Measurements from ENCODE around the gene TMEM143.
A peak's percentile ranks its signal among the peaks of the same experiment; 100 is the strongest.
"Not testable (repeated sequence)": the region's sequence is repeated elsewhere in the genome, so short reads cannot be mapped to it uniquely, and the experiment has no call there.

Gene TMEM143

DNA sequence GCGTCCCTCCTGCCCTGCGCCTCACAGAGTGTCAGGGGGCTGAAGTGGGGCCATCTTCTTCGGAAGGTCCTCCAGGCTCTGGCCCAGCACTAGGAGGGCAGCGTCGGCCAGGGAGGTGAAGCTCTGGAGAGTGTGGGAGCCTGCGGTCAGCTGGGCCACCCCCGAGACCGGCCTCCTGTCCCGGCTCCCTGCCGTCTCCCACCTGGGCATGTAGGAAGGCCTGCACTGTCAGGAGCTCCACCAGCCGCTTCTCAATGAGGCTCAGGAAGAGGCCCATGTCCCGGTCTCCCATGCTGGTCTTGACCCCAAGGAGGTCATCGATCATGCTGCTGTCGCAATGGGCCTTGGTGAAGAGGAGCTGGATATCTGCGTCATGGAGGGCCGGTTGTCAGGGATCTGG, 65.8 kb downstream of the TMEM143 start:
- no peak overlapping the region for H3K4me3 ChIP-seq (ENCODE audit: low read length)
- peaks cover 3% of the 10 kb centered on the region for H3K4me1 ChIP-seq (ENCODE audit: control insufficient read depth, low read depth, low read length)
- H3K27ac ChIP-seq (ENCODE audit: low read length): no peak overlapping the region
- no peaks in the 10 kb centered on the region for H3K36me3 ChIP-seq (ENCODE audit: control insufficient read depth, low read depth, low read length)
- no peaks in the 10 kb centered on the region for H3K9me3 ChIP-seq (ENCODE audit: control insufficient read depth, low read depth, low read length)
- no peak overlapping the region for H3K9ac ChIP-seq (ENCODE audit: low read length)
- no peaks in the 10 kb centered on the region for H3K27me3 ChIP-seq (ENCODE audit: control insufficient read depth, insufficient read depth, low read length)

- Histone ChIP-seq H3K9me3 (ENCODE audit: control insufficient read depth, low read depth, low read length) (no peaks in the 10 kb centered on the region), H3K9ac (ENCODE audit: low read length) (no peak overlapping the region), H3K4me3 (ENCODE audit: low read length) (no peak overlapping the region), H3K27ac (ENCODE audit: low read length) (no peak overlapping the region), H3K27me3 (ENCODE audit: control insufficient read depth, insufficient read depth, low read length) (no peaks in the 10 kb centered on the region), H3K4me1 (ENCODE audit: control insufficient read depth, low read depth, low read length) (peaks cover 3% of the 10 kb centered on the region), H3K36me3 (ENCODE audit: control insufficient read depth, low read depth, low read length) (no peaks in the 10 kb centered on the region)
Observed at GRCh38 chr19:48296963-48297734, 66.6 kb downstream of the TMEM143 start.

- H3K9ac ChIP-seq (ENCODE audit: low read length): no peak overlapping the region
- H3K4me3 ChIP-seq (ENCODE audit: low read length): no peak overlapping the region
- H3K9me3 ChIP-seq (ENCODE audit: control insufficient read depth, low read depth, low read length): no peaks in the 10 kb centered on the region
- H3K36me3 ChIP-seq (ENCODE audit: control insufficient read depth, low read depth, low read length): no peaks in the 10 kb centered on the region
- H3K4me1 ChIP-seq (ENCODE audit: control insufficient read depth, low read depth, low read length): peaks cover 8% of the 10 kb centered on the region
- no peak overlapping the region for H3K27ac ChIP-seq (ENCODE audit: low read length)
- H3K27me3 ChIP-seq (ENCODE audit: control insufficient read depth, insufficient read depth, low read length): no peaks in the 10 kb centered on the region
Observed at GRCh38 chr19:48295458-48295857, 68.3 kb downstream of the TMEM143 start.

GRCh38 chr19:48292798-48293197, 70.9 kb downstream of the TMEM143 start:
- Histone ChIP-seq H3K9ac (ENCODE audit: low read length) (no peak overlapping the region), H3K9me3 (ENCODE audit: control insufficient read depth, low read depth, low read length) (no peaks in the 10 kb centered on the region), H3K4me3 (ENCODE audit: low read length) (no peak overlapping the region), H3K27me3 (ENCODE audit: control insufficient read depth, insufficient read depth, low read length) (no peaks in the 10 kb centered on the region), H3K36me3 (ENCODE audit: control insufficient read depth, low read depth, low read length) (peaks cover 3% of the 10 kb centered on the region), H3K27ac (ENCODE audit: low read length) (no peak overlapping the region), H3K4me1 (ENCODE audit: control insufficient read depth, low read depth, low read length) (peaks cover 8% of the 10 kb centered on the region)

DNA sequence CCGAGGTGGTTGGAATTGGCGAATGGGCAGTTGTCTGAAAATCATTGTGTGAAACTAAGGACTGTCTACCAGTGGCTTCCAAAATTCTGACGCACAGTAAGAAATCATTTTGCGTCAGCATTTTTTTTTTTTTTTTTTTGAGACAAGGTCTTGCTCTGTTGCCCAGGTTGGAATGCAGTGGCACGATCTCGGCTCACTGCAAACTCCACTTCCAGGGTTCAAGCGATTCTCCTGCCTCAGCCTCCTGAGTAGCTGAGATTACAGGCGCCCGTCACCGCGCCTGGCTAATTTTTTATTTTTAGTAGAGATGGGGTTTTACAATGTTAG, 72.3 kb downstream of the TMEM143 start:
- not testable (repeated sequence) for H3K4me3 ChIP-seq (ENCODE audit: low read length); H3K36me3 ChIP-seq (ENCODE audit: control insufficient read depth, low read depth, low read length); H3K4me1 ChIP-seq (ENCODE audit: control insufficient read depth, low read depth, low read length); H3K9ac ChIP-seq (ENCODE audit: low read length); H3K9me3 ChIP-seq (ENCODE audit: control insufficient read depth, low read depth, low read length); H3K27me3 ChIP-seq (ENCODE audit: control insufficient read depth, insufficient read depth, low read length); H3K27ac ChIP-seq (ENCODE audit: low read length)

DNA sequence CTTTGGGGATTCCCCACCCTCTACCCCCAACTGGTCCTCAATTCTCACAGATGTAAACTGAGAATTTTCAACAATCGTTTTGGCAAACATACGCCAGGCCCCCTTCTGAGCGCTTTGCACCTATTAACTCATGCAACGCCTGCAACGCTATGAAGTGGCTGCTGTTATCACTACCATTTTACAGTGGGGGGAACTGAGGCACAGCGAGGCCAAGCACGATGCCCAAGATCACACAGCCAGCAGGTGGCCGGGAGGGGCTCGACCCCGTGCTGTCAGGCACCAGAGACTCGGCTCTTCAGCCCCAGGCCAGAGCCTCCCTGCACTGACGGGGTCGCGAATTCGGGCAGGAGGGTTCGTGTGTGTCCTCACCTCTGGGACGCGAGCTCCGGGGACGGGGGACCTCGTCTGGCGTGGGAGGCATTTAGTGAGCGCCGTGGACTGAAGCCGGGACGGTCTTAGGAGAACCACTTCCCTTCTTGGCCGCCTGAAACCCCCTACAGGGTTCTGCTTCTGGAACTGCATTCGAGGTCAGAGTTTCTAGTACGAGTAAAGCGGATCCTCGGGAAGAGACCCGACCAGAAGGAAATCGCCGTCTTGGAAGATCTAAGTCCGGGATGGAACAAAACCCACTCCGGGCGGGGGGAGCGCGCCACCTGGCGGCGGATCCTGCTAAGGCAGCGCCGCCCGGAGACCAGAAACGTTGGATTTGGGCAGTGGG, 72.8 kb downstream of the TMEM143 start:
- no peaks in the 10 kb centered on the region for H3K9me3 ChIP-seq (ENCODE audit: control insufficient read depth, low read depth, low read length)
- peaks cover 5% of the 10 kb centered on the region for H3K4me1 ChIP-seq (ENCODE audit: control insufficient read depth, low read depth, low read length)
- peaks cover 15% of the 10 kb centered on the region for H3K36me3 ChIP-seq (ENCODE audit: control insufficient read depth, low read depth, low read length)
- H3K27ac ChIP-seq (ENCODE audit: low read length): peak overlapping the region; percentile 66
- no peaks in the 10 kb centered on the region for H3K27me3 ChIP-seq (ENCODE audit: control insufficient read depth, insufficient read depth, low read length)
- peak overlapping the region; percentile 60 for H3K4me3 ChIP-seq (ENCODE audit: low read length)
- H3K9ac ChIP-seq (ENCODE audit: low read length): peak overlapping the region; percentile 64

- peak overlapping the region; percentile 60 for H3K4me3 ChIP-seq (ENCODE audit: low read length)
- no peaks in the 10 kb centered on the region for H3K27me3 ChIP-seq (ENCODE audit: control insufficient read depth, insufficient read depth, low read length)
- no peaks in the 10 kb centered on the region for H3K9me3 ChIP-seq (ENCODE audit: control insufficient read depth, low read depth, low read length)
- no peak overlapping the region for H3K27ac ChIP-seq (ENCODE audit: low read length)
- peaks cover 20% of the 10 kb centered on the region for H3K36me3 ChIP-seq (ENCODE audit: control insufficient read depth, low read depth, low read length)
- peaks cover 5% of the 10 kb centered on the region for H3K4me1 ChIP-seq (ENCODE audit: control insufficient read depth, low read depth, low read length)
- peak overlapping the region; percentile 42 for H3K9ac ChIP-seq (ENCODE audit: low read length)
Observed at GRCh38 chr19:48290401-48290770, 73.4 kb downstream of the TMEM143 start.

- peaks cover 44% of the 10 kb centered on the region for H3K36me3 ChIP-seq (ENCODE audit: control insufficient read depth, low read depth, low read length)
- H3K27ac ChIP-seq (ENCODE audit: low read length): no peak overlapping the region
- H3K4me1 ChIP-seq (ENCODE audit: control insufficient read depth, low read depth, low read length): peaks cover 5% of the 10 kb centered on the region
- H3K9ac ChIP-seq (ENCODE audit: low read length): no peak overlapping the region
- no peaks in the 10 kb centered on the region for H3K27me3 ChIP-seq (ENCODE audit: control insufficient read depth, insufficient read depth, low read length)
- H3K4me3 ChIP-seq (ENCODE audit: low read length): no peak overlapping the region
- no peaks in the 10 kb centered on the region for H3K9me3 ChIP-seq (ENCODE audit: control insufficient read depth, low read depth, low read length)
Observed at GRCh38 chr19:48287748-48288147, 76.0 kb downstream of the TMEM143 start.

GRCh38 chr19:48284896-48285295, 78.8 kb downstream of the TMEM143 start:
- Histone ChIP-seq H3K9me3 (ENCODE audit: control insufficient read depth, low read depth, low read length) (no peaks in the 10 kb centered on the region), H3K27me3 (ENCODE audit: control insufficient read depth, insufficient read depth, low read length) (no peaks in the 10 kb centered on the region), H3K27ac (ENCODE audit: low read length) (no peak overlapping the region), H3K4me1 (ENCODE audit: control insufficient read depth, low read depth, low read length) (no peaks in the 10 kb centered on the region), H3K36me3 (ENCODE audit: control insufficient read depth, low read depth, low read length) (peaks cover 60% of the 10 kb centered on the region), H3K4me3 (ENCODE audit: low read length) (no peak overlapping the region), H3K9ac (ENCODE audit: low read length) (no peak overlapping the region)

- no peak overlapping the region for H3K4me3 ChIP-seq (ENCODE audit: low read length)
- H3K36me3 ChIP-seq (ENCODE audit: control insufficient read depth, low read depth, low read length): peaks cover 64% of the 10 kb centered on the region
- no peak overlapping the region for H3K9ac ChIP-seq (ENCODE audit: low read length)
- H3K27ac ChIP-seq (ENCODE audit: low read length): no peak overlapping the region
- H3K4me1 ChIP-seq (ENCODE audit: control insufficient read depth, low read depth, low read length): no peaks in the 10 kb centered on the region
- H3K9me3 ChIP-seq (ENCODE audit: control insufficient read depth, low read depth, low read length): no peaks in the 10 kb centered on the region
- no peaks in the 10 kb centered on the region for H3K27me3 ChIP-seq (ENCODE audit: control insufficient read depth, insufficient read depth, low read length)
Observed at GRCh38 chr19:48283908-48284307, 79.8 kb downstream of the TMEM143 start.
